Hepatocyte (in vitro differentiated cells): Measurements from ENCODE around the gene CLEC16A.

ENCODE experiments used
- EZH2 ChIP-seq: fragments of 200-600 bp; sonication (generic); IDR thresholded peaks from 2 replicates; pipeline ENCODE4 v1.6.1; 2016; ENCODE audit warnings: antibody characterized with exemption, mild to moderate bottlenecking, borderline replicate concordance
- TF ChIP-seq, protein P1 (sequence below): fragments of 200-600 bp; sonication (generic); IDR thresholded peaks from 2 replicates; pipeline ENCODE4 v1.5.1; 2016; ENCODE audit warnings: antibody characterized with exemption, mild to moderate bottlenecking; ENCODE audit not compliant: poor library complexity

DNA sequence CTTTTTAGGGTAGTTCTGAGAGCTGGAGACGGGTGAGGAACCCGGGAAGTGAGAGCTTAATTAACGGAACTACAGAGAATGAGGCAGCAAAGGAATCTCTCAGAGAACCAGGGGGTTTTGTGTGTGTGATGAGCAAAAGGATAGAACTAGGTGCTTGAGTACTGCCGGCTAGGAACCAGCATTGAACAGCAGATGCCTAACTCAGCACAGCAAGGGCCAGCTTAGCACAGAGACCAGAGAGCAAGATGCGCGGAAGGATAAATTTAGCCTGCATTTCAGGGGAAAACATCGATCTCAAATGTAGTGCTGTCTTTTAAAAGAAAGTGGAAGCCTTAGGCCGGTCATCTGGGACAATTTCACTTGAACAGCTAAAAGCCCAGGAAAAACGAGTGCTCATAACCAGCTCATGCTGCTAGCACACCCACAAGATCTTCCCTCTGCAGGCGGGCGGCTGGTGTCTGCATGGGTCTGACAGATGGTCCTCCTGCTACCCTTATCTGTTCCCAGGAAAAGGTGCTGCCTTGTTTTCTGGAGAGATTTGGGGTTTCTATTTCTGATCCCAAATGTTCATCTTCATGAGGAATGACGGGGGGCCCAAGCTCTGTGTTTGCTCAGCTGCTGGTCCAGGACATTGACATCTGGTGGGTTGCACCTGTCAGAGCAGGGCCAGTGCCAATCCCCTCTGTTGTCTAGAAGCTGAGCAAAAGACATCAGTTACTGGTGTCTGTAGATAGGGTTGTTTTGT, 207.7 kb downstream of the CLEC16A start:
- TF ChIP-seq, protein P1, sequence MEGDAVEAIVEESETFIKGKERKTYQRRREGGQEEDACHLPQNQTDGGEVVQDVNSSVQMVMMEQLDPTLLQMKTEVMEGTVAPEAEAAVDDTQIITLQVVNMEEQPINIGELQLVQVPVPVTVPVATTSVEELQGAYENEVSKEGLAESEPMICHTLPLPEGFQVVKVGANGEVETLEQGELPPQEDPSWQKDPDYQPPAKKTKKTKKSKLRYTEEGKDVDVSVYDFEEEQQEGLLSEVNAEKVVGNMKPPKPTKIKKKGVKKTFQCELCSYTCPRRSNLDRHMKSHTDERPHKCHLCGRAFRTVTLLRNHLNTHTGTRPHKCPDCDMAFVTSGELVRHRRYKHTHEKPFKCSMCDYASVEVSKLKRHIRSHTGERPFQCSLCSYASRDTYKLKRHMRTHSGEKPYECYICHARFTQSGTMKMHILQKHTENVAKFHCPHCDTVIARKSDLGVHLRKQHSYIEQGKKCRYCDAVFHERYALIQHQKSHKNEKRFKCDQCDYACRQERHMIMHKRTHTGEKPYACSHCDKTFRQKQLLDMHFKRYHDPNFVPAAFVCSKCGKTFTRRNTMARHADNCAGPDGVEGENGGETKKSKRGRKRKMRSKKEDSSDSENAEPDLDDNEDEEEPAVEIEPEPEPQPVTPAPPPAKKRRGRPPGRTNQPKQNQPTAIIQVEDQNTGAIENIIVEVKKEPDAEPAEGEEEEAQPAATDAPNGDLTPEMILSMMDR = no peak
- no peak for TF ChIP-seq EZH2
